Measurements from ENCODE around the gene RPS6KB2.
A peak's percentile ranks its signal among the peaks of the same experiment; 100 is the strongest.

The RPS6KB2 gene

GRCh38 chr11:67391304-67392182 lies 36.8 kb upstream of the RPS6KB2 start, which contains the start of gene RAD9A:
RAD9A (plus strand) TSS chr11:67391986; CDS start chr11:67392045, 59 bp downstream.
- Histone ChIP-seq H3K9me3 (ENCODE audit: insufficient read depth, low read depth, low read length) (no peaks in the 10 kb centered on the region), H3K9ac (ENCODE audit: low read depth, low read length) (peak within 1 kb of the TSS; percentile 98), H3K4me1 (ENCODE audit: insufficient read depth, low read length) (no peaks in the 10 kb centered on the region), H3K27me3 (ENCODE audit: insufficient read depth, low read length) (peaks cover 6% of the 10 kb centered on the region; the same call in 1 of the 2 replicates), H3K4me3 (ENCODE audit: low read length) (peak within 1 kb of the TSS; percentile 98), H3K27ac (ENCODE audit: low read length) (peak within 1 kb of the TSS; percentile 87), H3K36me3 (ENCODE audit: insufficient read depth, low read depth, low read length) (peaks cover 15% of the 10 kb centered on the region)

GRCh38 chr11:67392183-67392715 lies 36.0 kb upstream of the RPS6KB2 start:
- Histone ChIP-seq H3K4me3 (ENCODE audit: low read length) (peak overlapping the region; percentile 98), H3K9me3 (ENCODE audit: insufficient read depth, low read depth, low read length) (no peaks in the 10 kb centered on the region), H3K27ac (ENCODE audit: low read length) (no peak overlapping the region), H3K4me1 (ENCODE audit: insufficient read depth, low read length) (no peaks in the 10 kb centered on the region), H3K9ac (ENCODE audit: low read depth, low read length) (peak overlapping the region; percentile 98; the same call in 1 of the 2 replicates), H3K27me3 (ENCODE audit: insufficient read depth, low read length) (peaks cover 6% of the 10 kb centered on the region; the same call in 1 of the 2 replicates), H3K36me3 (ENCODE audit: insufficient read depth, low read depth, low read length) (peaks cover 20% of the 10 kb centered on the region)

GRCh38 chr11:67393437-67393836 lies 34.9 kb upstream of the RPS6KB2 start:
- H3K4me3 ChIP-seq (ENCODE audit: low read length), result no peak overlapping the region
- H3K27me3 ChIP-seq (ENCODE audit: insufficient read depth, low read length), result peaks cover 6% of the 10 kb centered on the region; the same call in 1 of the 2 replicates
- no peak overlapping the region for H3K27ac ChIP-seq (ENCODE audit: low read length)
- no peaks in the 10 kb centered on the region for H3K4me1 ChIP-seq (ENCODE audit: insufficient read depth, low read length)
- no peak overlapping the region for H3K9ac ChIP-seq (ENCODE audit: low read depth, low read length)
- no peaks in the 10 kb centered on the region for H3K9me3 ChIP-seq (ENCODE audit: insufficient read depth, low read depth, low read length)
- H3K36me3 ChIP-seq (ENCODE audit: insufficient read depth, low read depth, low read length), result peaks cover 32% of the 10 kb centered on the region

GRCh38 chr11:67393990-67394389 lies 34.3 kb upstream of the RPS6KB2 start:
- no peak overlapping the region for H3K27ac ChIP-seq (ENCODE audit: low read length)
- peaks cover 6% of the 10 kb centered on the region; the same call in 1 of the 2 replicates for H3K27me3 ChIP-seq (ENCODE audit: insufficient read depth, low read length)
- H3K9me3 ChIP-seq (ENCODE audit: insufficient read depth, low read depth, low read length), result no peaks in the 10 kb centered on the region
- H3K36me3 ChIP-seq (ENCODE audit: insufficient read depth, low read depth, low read length), result peaks cover 37% of the 10 kb centered on the region
- no peak overlapping the region for H3K9ac ChIP-seq (ENCODE audit: low read depth, low read length)
- no peak overlapping the region for H3K4me3 ChIP-seq (ENCODE audit: low read length)
- H3K4me1 ChIP-seq (ENCODE audit: insufficient read depth, low read length), result no peaks in the 10 kb centered on the region

GRCh38 chr11:67395555-67396258 lies 32.6 kb upstream of the RPS6KB2 start:
- Histone ChIP-seq H3K9me3 (ENCODE audit: insufficient read depth, low read depth, low read length) (no peaks in the 10 kb centered on the region), H3K27me3 (ENCODE audit: insufficient read depth, low read length) (peaks cover 6% of the 10 kb centered on the region; the same call in 1 of the 2 replicates), H3K27ac (ENCODE audit: low read length) (no peak overlapping the region), H3K4me3 (ENCODE audit: low read length) (no peak overlapping the region), H3K4me1 (ENCODE audit: insufficient read depth, low read length) (no peaks in the 10 kb centered on the region), H3K9ac (ENCODE audit: low read depth, low read length) (no peak overlapping the region), H3K36me3 (ENCODE audit: insufficient read depth, low read depth, low read length) (peaks cover 51% of the 10 kb centered on the region)

- no peak overlapping the region for H3K4me3 ChIP-seq (ENCODE audit: low read length)
- no peaks in the 10 kb centered on the region for H3K4me1 ChIP-seq (ENCODE audit: insufficient read depth, low read length)
- no peak overlapping the region; the same call in 1 of the 2 replicates for H3K9ac ChIP-seq (ENCODE audit: low read depth, low read length)
- H3K36me3 ChIP-seq (ENCODE audit: insufficient read depth, low read depth, low read length), result peaks cover 51% of the 10 kb centered on the region
- H3K9me3 ChIP-seq (ENCODE audit: insufficient read depth, low read depth, low read length), result no peaks in the 10 kb centered on the region
- peaks cover 6% of the 10 kb centered on the region; the same call in 1 of the 2 replicates for H3K27me3 ChIP-seq (ENCODE audit: insufficient read depth, low read length)
- H3K27ac ChIP-seq (ENCODE audit: low read length), result no peak overlapping the region
These were observed 32.1 kb upstream of the RPS6KB2 start for GRCh38 chr11:67396259-67396581.

GRCh38 chr11:67396587-67397389 lies 31.5 kb upstream of the RPS6KB2 start:
- no peak overlapping the region for H3K27ac ChIP-seq (ENCODE audit: low read length)
- H3K27me3 ChIP-seq (ENCODE audit: insufficient read depth, low read length), result peaks cover 6% of the 10 kb centered on the region; the same call in 1 of the 2 replicates
- H3K9me3 ChIP-seq (ENCODE audit: insufficient read depth, low read depth, low read length), result no peaks in the 10 kb centered on the region
- H3K9ac ChIP-seq (ENCODE audit: low read depth, low read length), result no peak overlapping the region; the same call in 1 of the 2 replicates
- no peaks in the 10 kb centered on the region for H3K4me1 ChIP-seq (ENCODE audit: insufficient read depth, low read length)
- peaks cover 51% of the 10 kb centered on the region for H3K36me3 ChIP-seq (ENCODE audit: insufficient read depth, low read depth, low read length)
- H3K4me3 ChIP-seq (ENCODE audit: low read length), result no peak overlapping the region

- no peak overlapping the region for H3K27ac ChIP-seq (ENCODE audit: low read length)
- peaks cover 51% of the 10 kb centered on the region for H3K36me3 ChIP-seq (ENCODE audit: insufficient read depth, low read depth, low read length)
- H3K9ac ChIP-seq (ENCODE audit: low read depth, low read length), result no peak overlapping the region
- H3K4me3 ChIP-seq (ENCODE audit: low read length), result no peak overlapping the region
- H3K27me3 ChIP-seq (ENCODE audit: insufficient read depth, low read length), result peaks cover 2% of the 10 kb centered on the region; the same call in 1 of the 2 replicates
- H3K4me1 ChIP-seq (ENCODE audit: insufficient read depth, low read length), result peaks cover 5% of the 10 kb centered on the region; the same call in 1 of the 2 replicates
- H3K9me3 ChIP-seq (ENCODE audit: insufficient read depth, low read depth, low read length), result no peaks in the 10 kb centered on the region
These were observed 30.8 kb upstream of the RPS6KB2 start for GRCh38 chr11:67397536-67397935.

GRCh38 chr11:67397986-67398660 lies 30.2 kb upstream of the RPS6KB2 start:
- H3K27ac ChIP-seq (ENCODE audit: low read length), result no peak overlapping the region
- H3K27me3 ChIP-seq (ENCODE audit: insufficient read depth, low read length), result no peaks in the 10 kb centered on the region
- no peaks in the 10 kb centered on the region for H3K9me3 ChIP-seq (ENCODE audit: insufficient read depth, low read depth, low read length)
- H3K9ac ChIP-seq (ENCODE audit: low read depth, low read length), result no peak overlapping the region
- H3K4me1 ChIP-seq (ENCODE audit: insufficient read depth, low read length), result peaks cover 5% of the 10 kb centered on the region; the same call in 1 of the 2 replicates
- H3K36me3 ChIP-seq (ENCODE audit: insufficient read depth, low read depth, low read length), result peaks cover 51% of the 10 kb centered on the region
- H3K4me3 ChIP-seq (ENCODE audit: low read length), result no peak overlapping the region

GRCh38 chr11:67398661-67399563 lies 29.4 kb upstream of the RPS6KB2 start:
- Histone ChIP-seq H3K4me3 (ENCODE audit: low read length) (no peak overlapping the region), H3K36me3 (ENCODE audit: insufficient read depth, low read depth, low read length) (peaks cover 51% of the 10 kb centered on the region), H3K4me1 (ENCODE audit: insufficient read depth, low read length) (peaks cover 5% of the 10 kb centered on the region; the same call in 1 of the 2 replicates), H3K27me3 (ENCODE audit: insufficient read depth, low read length) (no peaks in the 10 kb centered on the region), H3K9ac (ENCODE audit: low read depth, low read length) (no peak overlapping the region), H3K27ac (ENCODE audit: low read length) (no peak overlapping the region), H3K9me3 (ENCODE audit: insufficient read depth, low read depth, low read length) (no peaks in the 10 kb centered on the region)
